ENCODE data around the gene HSPBAP1. TPM values are rescaled to one million over a fixed set of nuclear protein-coding genes. Genes with fewer than 3 reads are reported as not detected.

The HSPBAP1 gene
- total RNA-seq, 1 donor from 2014 or later, result 9.9 TPM

GRCh38 chr3:122700193-122700592, 93.4 kb downstream of the HSPBAP1 start:
- H3K36me3 Mint-ChIP-seq (ENCODE audit: unreplicated experiment), result peaks cover 73% of the 10 kb centered on the region
- no peaks in the 10 kb centered on the region for H3K27me3 Mint-ChIP-seq (ENCODE audit: unreplicated experiment)
- no peak for DNase-seq (ENCODE audit: extremely low spot score, unreplicated experiment)
- H3K4me3 Mint-ChIP-seq (ENCODE audit: unreplicated experiment), result no peak overlapping the region
- no peaks in the 10 kb centered on the region for H3K4me1 Mint-ChIP-seq (ENCODE audit: unreplicated experiment)
- no peaks in the 10 kb centered on the region for H3K9me3 Mint-ChIP-seq (ENCODE audit: unreplicated experiment)
- no peak overlapping the region for H3K27ac Mint-ChIP-seq (ENCODE audit: unreplicated experiment)
- no peak for TF ChIP-seq CTCF (IDR thresholded peaks at IDR 0.05)

- TF ChIP-seq CTCF (IDR thresholded peaks at IDR 0.05), result no peak
- Mint-ChIP-seq H3K4me1 (ENCODE audit: unreplicated experiment) (no peaks in the 10 kb centered on the region), H3K4me3 (ENCODE audit: unreplicated experiment) (no peak overlapping the region), H3K27ac (ENCODE audit: unreplicated experiment) (no peak overlapping the region), H3K9me3 (ENCODE audit: unreplicated experiment) (no peaks in the 10 kb centered on the region), H3K27me3 (ENCODE audit: unreplicated experiment) (no peaks in the 10 kb centered on the region), H3K36me3 (ENCODE audit: unreplicated experiment) (peaks cover 69% of the 10 kb centered on the region)
- DNase-seq (ENCODE audit: extremely low spot score, unreplicated experiment), result no peak
Observed at GRCh38 chr3:122697952-122698620, 95.5 kb downstream of the HSPBAP1 start.

GRCh38 chr3:122695927-122696561, 97.6 kb downstream of the HSPBAP1 start:
- no peak overlapping the region for H3K27ac Mint-ChIP-seq (ENCODE audit: unreplicated experiment)
- DNase-seq (ENCODE audit: extremely low spot score, unreplicated experiment), result no peak
- no peak overlapping the region for H3K4me3 Mint-ChIP-seq (ENCODE audit: unreplicated experiment)
- no peaks in the 10 kb centered on the region for H3K27me3 Mint-ChIP-seq (ENCODE audit: unreplicated experiment)
- peaks cover 67% of the 10 kb centered on the region for H3K36me3 Mint-ChIP-seq (ENCODE audit: unreplicated experiment)
- TF ChIP-seq CTCF (IDR thresholded peaks at IDR 0.05), result no peak
- no peaks in the 10 kb centered on the region for H3K4me1 Mint-ChIP-seq (ENCODE audit: unreplicated experiment)
- H3K9me3 Mint-ChIP-seq (ENCODE audit: unreplicated experiment), result no peaks in the 10 kb centered on the region

- no peak for DNase-seq (ENCODE audit: extremely low spot score, unreplicated experiment)
- Mint-ChIP-seq H3K27ac (ENCODE audit: unreplicated experiment) (no peak overlapping the region), H3K4me1 (ENCODE audit: unreplicated experiment) (no peaks in the 10 kb centered on the region), H3K27me3 (ENCODE audit: unreplicated experiment) (no peaks in the 10 kb centered on the region), H3K4me3 (ENCODE audit: unreplicated experiment) (no peak overlapping the region), H3K9me3 (ENCODE audit: unreplicated experiment) (no peaks in the 10 kb centered on the region), H3K36me3 (ENCODE audit: unreplicated experiment) (peaks cover 59% of the 10 kb centered on the region)
- TF ChIP-seq CTCF (IDR thresholded peaks at IDR 0.05), result no peak
Observed at GRCh38 chr3:122694966-122695365, 98.7 kb downstream of the HSPBAP1 start.

GRCh38 chr3:122692674-122693073, 101.0 kb downstream of the HSPBAP1 start:
- Mint-ChIP-seq H3K36me3 (ENCODE audit: unreplicated experiment) (peaks cover 39% of the 10 kb centered on the region), H3K4me1 (ENCODE audit: unreplicated experiment) (no peaks in the 10 kb centered on the region), H3K9me3 (ENCODE audit: unreplicated experiment) (no peaks in the 10 kb centered on the region), H3K27me3 (ENCODE audit: unreplicated experiment) (no peaks in the 10 kb centered on the region), H3K4me3 (ENCODE audit: unreplicated experiment) (no peak overlapping the region), H3K27ac (ENCODE audit: unreplicated experiment) (no peak overlapping the region)
- DNase-seq (ENCODE audit: extremely low spot score, unreplicated experiment), result no peak
- no peak for TF ChIP-seq CTCF (IDR thresholded peaks at IDR 0.05)

Measured in osteocyte (in vitro differentiated cells).